ENCODE measurements around the gene ASPSCR1. TPM values are rescaled to one million over a fixed set of nuclear protein-coding genes. Genes with fewer than 3 reads are reported as not detected.

The ASPSCR1 gene
- total RNA-seq, 1 donor from 2014 or later, result 23.2 TPM

GRCh38 chr17:82012640-82013295 is 35.3 kb downstream of the ASPSCR1 start:
- no peak for DNase-seq (ENCODE audit: low read depth in 2 of 2)

DNA sequence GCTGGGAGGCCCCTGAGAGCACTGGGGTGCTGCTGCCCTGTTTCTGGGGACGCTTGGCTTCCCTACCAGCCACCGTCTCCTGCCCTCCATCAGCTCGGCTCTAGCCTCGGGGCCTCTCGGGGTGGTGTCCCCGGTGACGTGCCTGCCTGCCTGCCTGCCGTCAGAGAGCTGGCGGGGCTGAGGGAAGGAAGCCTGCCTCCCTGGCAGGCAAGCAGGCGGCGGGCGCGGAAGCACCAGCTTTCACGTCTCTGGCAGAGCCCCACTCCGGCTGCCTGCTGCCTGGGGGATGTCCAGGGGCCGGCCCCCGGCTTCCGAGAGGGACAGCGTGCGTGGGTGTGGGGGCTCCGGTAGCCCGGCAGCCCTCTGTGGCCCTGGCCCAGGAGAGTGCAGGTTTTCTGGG is 35.9 kb downstream of the ASPSCR1 start:
- DNase-seq (ENCODE audit: low read depth in 2 of 2), result peak in 1 of 2 donors; percentile 48

DNA sequence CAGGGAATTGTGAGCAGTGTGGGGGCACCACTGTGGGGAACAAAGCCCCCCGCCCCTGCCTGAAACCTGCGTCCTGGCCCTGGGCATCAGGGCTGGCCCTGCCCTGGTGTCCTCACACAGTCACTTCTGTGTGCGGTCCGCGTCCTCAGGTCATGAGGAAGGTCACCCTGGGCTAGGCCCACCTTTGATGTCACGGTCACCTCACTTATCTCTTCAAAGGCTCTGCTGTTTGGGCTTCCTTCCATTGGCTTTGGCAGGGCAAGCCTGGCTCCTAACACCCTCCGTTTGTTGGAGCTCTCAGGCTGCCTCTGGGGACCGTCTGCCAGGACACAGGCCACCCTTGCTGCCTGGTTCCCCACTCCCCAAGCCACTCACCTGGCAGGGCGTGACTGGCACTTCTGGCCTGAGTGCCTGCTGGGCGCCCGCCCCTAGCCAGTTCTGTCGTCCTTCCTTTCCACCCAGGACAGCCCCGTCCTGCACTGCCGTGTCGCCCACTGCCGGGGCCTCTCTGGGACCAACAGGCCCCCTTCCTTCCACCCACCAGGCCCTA is 36.4 kb downstream of the ASPSCR1 start:
- no peak for DNase-seq (ENCODE audit: low read depth in 2 of 2)

DNA sequence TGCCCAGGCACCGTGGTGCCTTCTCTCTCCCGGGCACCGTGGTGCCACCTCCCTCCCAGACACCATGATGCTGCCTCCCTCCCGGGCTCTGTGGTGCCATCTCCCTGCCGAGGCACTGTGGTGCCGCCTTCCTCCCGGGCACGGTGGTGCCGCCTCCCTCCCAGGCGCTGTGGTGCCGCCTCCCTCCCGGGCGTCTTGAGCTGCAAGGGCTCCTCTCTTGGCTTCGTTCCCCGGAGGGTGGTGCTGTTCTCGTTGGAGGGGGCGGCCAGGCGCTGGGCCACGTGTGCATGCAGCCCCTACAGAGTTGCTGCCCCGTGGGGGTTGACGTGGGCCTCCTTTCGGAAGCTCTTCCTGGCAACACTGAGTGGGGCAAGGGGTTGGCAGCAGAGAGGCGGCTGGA is 37.0 kb downstream of the ASPSCR1 start:
- no peak for DNase-seq (ENCODE audit: low read depth in 2 of 2)

- no peak for DNase-seq (ENCODE audit: low read depth in 2 of 2)
Observed at GRCh38 chr17:82014971-82015310, 37.5 kb downstream of the ASPSCR1 start.

GRCh38 chr17:82015311-82015971 is 38.0 kb downstream of the ASPSCR1 start:
- DNase-seq (ENCODE audit: low read depth in 2 of 2), result no peak

DNA sequence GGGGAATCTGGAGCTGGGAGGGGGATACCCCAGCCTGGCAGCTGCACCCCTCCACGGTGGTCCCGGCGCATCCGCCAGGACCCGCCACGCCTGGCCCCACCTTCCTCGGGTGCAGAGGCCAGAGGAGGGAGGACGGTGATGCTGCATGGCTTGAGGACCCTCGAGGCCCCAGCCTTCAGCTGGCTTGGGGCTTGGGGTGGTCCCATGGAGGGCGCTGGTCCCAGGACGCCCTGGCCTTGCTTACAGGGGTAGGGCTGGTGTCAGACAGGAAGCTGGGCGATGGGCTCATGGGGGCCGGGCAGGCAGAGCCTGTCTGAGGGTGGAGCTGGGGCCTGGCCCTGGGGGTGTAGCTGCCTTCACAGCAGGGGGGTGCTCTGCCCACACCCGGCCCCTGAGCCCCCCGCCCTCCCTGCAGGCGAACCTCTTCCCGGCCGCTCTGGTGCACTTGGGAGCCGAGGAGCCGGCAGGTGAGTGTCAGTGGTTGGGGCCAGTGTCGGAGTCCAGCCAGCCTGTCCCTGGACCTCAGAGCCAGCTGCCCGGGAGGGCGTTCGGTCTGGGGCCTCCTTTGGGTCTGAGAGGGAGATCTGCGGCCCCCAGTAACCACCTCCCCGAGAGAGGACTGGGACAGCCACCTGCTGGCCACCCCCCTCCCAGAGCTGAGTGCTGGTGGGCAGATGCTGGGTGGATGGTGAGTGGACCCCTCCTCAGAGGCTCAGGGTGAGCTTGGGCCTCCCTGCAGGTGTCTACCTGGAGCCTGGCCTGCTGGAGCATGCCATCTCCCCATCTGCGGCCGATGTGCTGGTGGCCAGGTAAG is 38.8 kb downstream of the ASPSCR1 start:
- no peak for DNase-seq (ENCODE audit: low read depth in 2 of 2)

GRCh38 chr17:82016875-82017459 is 39.5 kb downstream of the ASPSCR1 start:
- DNase-seq (ENCODE audit: low read depth in 2 of 2), result no peak

GRCh38 chr17:82017612-82018151 is 40.3 kb downstream of the ASPSCR1 start:
- no peak for DNase-seq (ENCODE audit: low read depth in 2 of 2)

DNA sequence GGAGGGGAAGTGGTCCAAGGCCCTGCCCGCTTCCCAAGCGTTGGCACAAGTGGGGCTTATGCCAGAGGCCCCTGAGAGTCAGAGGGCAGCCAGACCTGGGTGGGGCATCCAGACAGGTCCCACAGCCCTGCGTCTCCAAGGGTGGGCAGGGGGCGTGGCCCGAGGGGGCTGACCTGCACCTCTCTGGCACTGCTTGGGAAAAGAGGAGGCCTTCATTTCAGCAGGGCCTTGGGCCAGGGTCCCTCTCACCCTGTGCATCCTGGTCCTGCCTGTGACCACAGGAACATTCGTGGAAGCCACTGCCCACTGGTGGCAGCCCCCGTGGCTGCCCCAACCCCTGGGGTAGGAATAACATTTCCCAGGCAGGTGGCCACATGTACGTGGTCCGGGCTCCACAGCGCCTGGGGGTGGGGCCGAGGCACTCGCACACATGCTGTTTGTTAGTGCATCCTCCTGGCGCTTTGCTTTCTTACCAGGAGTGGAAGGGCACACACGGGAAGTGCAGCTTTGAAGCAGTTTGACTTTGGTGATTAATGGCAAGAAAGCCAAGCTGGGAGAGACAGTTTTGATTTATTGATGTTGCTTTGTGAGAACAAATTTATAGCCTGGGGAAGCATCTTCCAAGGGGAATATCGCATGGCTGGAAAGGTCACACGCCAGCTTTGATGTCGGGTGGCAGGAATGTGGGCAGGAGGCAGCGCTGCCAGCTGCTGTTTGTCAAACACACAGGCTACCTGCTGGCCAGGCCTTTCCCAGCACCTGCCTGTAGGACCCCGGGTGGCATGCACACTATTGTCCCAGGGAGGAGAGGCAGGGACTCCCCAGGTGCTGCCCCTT is 40.9 kb downstream of the ASPSCR1 start:
- DNase-seq (ENCODE audit: low read depth in 2 of 2), result no peak

DNA sequence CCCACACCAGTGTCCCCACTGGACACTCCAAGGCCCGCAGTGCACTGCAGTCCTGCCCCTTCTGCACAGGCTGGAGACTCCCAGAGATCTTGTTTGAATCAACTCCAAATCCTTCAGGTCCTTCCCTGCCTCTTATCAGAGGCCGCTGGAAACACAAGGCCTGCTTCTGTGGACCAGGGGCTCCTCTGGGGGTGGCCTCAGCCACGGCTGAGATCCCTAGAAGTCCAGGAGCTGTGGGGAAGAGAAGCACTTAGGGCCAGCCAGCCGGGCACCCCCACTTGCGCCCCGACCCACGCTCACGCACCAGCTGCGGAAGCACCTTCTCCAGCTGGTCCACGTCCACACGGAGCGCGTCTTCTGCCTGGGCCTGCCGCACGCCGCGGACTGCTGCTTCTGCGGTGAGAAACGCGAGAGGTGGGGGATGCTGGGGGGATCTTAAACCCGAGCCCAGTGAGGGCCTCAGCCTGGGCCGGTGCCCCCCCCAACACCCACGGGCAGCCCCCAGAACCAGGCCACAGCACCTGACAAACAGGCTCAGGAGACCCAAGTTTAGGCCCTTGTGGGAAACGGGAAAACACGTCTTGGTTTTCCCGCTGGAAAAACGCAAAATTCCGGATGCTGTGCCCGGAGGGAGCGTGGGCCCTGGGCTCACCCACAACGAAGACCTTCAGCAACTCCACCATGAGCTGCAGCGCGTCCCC is 41.7 kb downstream of the ASPSCR1 start:
- DNase-seq (ENCODE audit: low read depth in 2 of 2), result no peak

GRCh38 chr17:82019690-82020571 is 42.5 kb downstream of the ASPSCR1 start:
- DNase-seq (ENCODE audit: low read depth in 2 of 2), result peak; percentile 50 to 70

GRCh38 chr17:82020572-82021106 is 43.2 kb downstream of the ASPSCR1 start:
- DNase-seq (ENCODE audit: low read depth in 2 of 2), result no peak

- peak; percentile 82 to 89 for DNase-seq (ENCODE audit: low read depth in 2 of 2)
Observed at GRCh38 chr17:82021107-82021899, 43.9 kb downstream of the ASPSCR1 start.

DNA sequence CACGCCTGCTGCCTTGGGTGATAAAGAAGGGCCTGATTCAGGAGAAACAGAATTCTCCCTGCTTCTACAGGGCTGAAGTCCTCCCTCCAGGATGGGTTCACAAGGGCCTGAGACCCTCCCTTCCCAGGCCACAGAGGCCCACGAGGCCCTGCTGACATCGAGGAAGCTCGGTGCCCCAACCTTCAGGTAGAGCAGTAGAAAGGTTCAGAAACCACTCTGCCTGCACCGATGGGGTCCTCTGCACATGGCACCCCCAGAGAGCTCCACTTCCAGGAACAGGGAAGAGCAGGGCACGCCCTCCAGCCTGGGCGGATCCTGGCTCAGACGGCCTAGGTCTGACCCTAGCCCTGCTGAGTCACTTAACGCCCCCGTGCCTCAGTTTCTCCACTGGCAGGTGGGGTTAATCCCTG is 44.5 kb downstream of the ASPSCR1 start:
- DNase-seq (ENCODE audit: low read depth in 2 of 2), result no peak

- peak in 1 of 2 donors; percentile 19 for DNase-seq (ENCODE audit: low read depth in 2 of 2)
Observed at GRCh38 chr17:82022310-82022980, 45.0 kb downstream of the ASPSCR1 start, which contains the start of gene CENPX. Gene CENPX (minus strand): TSS chr17:82022878. CDS start chr17:82022861, 17 bp downstream.

DNA sequence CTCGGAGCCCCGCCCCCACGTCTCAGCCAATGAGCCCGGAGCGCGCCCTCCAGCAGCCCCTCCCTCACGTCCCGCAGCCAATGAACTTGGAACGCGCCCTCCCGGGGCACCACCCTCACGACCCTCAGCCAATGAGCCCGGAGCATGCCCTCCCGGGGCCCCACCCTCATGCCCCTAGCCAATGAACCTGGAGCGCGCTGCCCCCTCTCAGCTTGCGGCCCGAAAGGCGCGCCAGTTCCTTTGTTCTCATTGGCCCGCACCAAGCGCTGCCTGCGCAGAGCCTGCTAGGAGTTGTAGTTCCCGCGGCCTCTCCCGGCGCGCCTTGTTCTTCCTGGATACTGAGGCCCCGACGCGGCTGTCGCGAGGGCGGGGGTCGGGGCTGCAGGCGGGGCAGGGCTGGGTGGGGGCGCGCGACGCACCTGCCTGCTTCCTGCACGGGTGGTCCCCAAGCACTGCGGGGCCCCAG is 45.6 kb downstream of the ASPSCR1 start, which contains the start of gene LRRC45:
Gene LRRC45 (plus strand): TSS at position 325 of the 466 bp plus-strand sequence. CDS start 339 bp downstream, outside the sequence.
- DNase-seq (ENCODE audit: low read depth in 2 of 2), result peak; percentile 100

Data from lung microvascular endothelial cell (primary cell).